ENCODE results near the gene CDC42BPB. TPM values are rescaled to one million over a fixed set of nuclear protein-coding genes. Genes with fewer than 3 reads are reported as not detected.
"Not testable (repeated sequence)": the region's sequence is repeated elsewhere in the genome, so short reads cannot be mapped to it uniquely, and the experiment has no call there.

The CDC42BPB gene
- total RNA-seq, 6 donors from 2014 or later = 108 to 268 (median 124) TPM

DNA sequence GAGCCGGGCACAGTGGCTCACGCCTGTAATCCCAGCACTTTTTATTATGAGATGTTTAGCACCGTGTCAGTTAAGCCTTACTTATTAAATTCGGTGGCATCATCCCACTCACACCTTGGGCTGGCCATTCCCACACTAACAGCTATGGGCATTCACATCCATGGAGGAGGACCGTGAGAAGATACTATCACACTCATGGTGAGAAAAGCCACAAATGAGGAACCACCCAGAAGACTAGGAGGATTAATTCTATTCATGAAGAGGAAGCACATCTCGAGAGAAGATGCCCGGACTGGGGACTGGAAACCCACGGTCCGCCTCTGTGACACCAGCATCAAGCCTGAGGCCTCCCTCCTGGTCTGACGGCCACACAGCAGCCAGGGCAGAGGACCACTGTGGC, 4.9 kb downstream of the CDC42BPB start:
- H3K27ac ChIP-seq = no peak overlapping the region
- H3K27me3 ChIP-seq = peaks cover 0 to 7% (median 0%) of the 10 kb centered on the region in 4 donors
- H3K9me3 ChIP-seq = no peaks in the 10 kb centered on the region
- peaks cover 11 to 54% (median 16%) of the 10 kb centered on the region in 4 donors for H3K4me1 ChIP-seq
- H3K36me3 ChIP-seq = no peaks in the 10 kb centered on the region
- 71 to 75% methylated on average over 10 of the region's 10 CpGs for WGBS, 2 donors
- DNase-seq (no peak), ATAC-seq (ENCODE audit: low FRiP score in 2 of 2) (no peak)
- no peak overlapping the region for H3K4me3 ChIP-seq
- no peak for TF ChIP-seq EP300 (IDR thresholded peaks at IDR 0.05)
- no peak for TF ChIP-seq POLR2A (IDR thresholded peaks at IDR 0.05)
- no peak for TF ChIP-seq POLR2AphosphoS5 (IDR thresholded peaks at IDR 0.05)
- TF ChIP-seq, protein P1, sequence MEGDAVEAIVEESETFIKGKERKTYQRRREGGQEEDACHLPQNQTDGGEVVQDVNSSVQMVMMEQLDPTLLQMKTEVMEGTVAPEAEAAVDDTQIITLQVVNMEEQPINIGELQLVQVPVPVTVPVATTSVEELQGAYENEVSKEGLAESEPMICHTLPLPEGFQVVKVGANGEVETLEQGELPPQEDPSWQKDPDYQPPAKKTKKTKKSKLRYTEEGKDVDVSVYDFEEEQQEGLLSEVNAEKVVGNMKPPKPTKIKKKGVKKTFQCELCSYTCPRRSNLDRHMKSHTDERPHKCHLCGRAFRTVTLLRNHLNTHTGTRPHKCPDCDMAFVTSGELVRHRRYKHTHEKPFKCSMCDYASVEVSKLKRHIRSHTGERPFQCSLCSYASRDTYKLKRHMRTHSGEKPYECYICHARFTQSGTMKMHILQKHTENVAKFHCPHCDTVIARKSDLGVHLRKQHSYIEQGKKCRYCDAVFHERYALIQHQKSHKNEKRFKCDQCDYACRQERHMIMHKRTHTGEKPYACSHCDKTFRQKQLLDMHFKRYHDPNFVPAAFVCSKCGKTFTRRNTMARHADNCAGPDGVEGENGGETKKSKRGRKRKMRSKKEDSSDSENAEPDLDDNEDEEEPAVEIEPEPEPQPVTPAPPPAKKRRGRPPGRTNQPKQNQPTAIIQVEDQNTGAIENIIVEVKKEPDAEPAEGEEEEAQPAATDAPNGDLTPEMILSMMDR (IDR thresholded peaks at IDR 0.05) = no peak

DNA sequence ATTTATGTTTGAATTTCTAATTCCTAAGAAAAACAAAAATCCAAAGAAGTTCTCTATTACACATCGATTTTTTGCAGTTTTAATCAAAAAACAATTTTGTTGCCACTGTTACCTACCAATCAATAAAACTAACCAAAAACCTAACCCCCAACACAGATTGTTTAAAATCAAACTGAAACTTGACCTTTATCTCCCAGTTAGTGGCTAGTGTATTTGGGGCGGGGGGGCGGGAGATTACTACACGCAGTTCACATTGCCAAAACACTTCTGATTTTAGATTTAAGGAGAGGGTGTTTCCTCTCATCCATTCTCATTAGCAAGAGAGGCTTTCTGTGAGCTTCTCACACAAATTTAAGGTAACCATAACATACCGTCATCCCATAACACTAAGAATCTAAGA, 6.4 kb downstream of the CDC42BPB start:
- Histone ChIP-seq H3K27me3 (no peaks in the 10 kb centered on the region), H3K4me3 (no peak overlapping the region), H3K4me1 (peaks cover 21 to 59% (median 24%) of the 10 kb centered on the region in 4 donors), H3K36me3 (no peaks in the 10 kb centered on the region), H3K27ac (no peak overlapping the region), H3K9me3 (no peaks in the 10 kb centered on the region)
- no peak for ATAC-seq (ENCODE audit: low FRiP score in 2 of 2)
- WGBS, 2 donors = 76 to 81% methylated on average over 5 of the region's 5 CpGs
- TF ChIP-seq EP300 (IDR thresholded peaks at IDR 0.05) (no peak), POLR2A (IDR thresholded peaks at IDR 0.05) (no peak), POLR2AphosphoS5 (IDR thresholded peaks at IDR 0.05) (no peak)
- TF ChIP-seq, protein P1 (IDR thresholded peaks at IDR 0.05) = no peak
- no peak for DNase-seq

GRCh38 chr14:103047453-103047852, 9.9 kb downstream of the CDC42BPB start:
- not testable (repeated sequence) for H3K27ac ChIP-seq; H3K36me3 ChIP-seq; DNase-seq; H3K9me3 ChIP-seq; H3K4me3 ChIP-seq; ATAC-seq (ENCODE audit: low FRiP score in 2 of 2); H3K27me3 ChIP-seq
- 91 to 93% methylated on average over 8 of the region's 8 CpGs for WGBS, 2 donors
- H3K4me1 ChIP-seq = peaks cover 21 to 56% (median 21%) of the 10 kb centered on the region in 4 donors

- H3K36me3 ChIP-seq = peaks cover 0 to 15% (median 2%) of the 10 kb centered on the region in 4 donors
- no peaks in the 10 kb centered on the region for H3K27me3 ChIP-seq
- H3K4me1 ChIP-seq = peaks cover 21 to 45% (median 21%) of the 10 kb centered on the region in 4 donors
- 24 to 27% methylated on average over 15 of the region's 15 CpGs for WGBS, 2 donors
- H3K27ac ChIP-seq = peak overlapping the region in 1 of 4 donors; percentile 34
- no peak overlapping the region for H3K4me3 ChIP-seq
- no peak for DNase-seq
- TF ChIP-seq POLR2A (IDR thresholded peaks at IDR 0.05) = no peak
- TF ChIP-seq POLR2AphosphoS5 (IDR thresholded peaks at IDR 0.05) = no peak
- TF ChIP-seq, protein P1 (IDR thresholded peaks at IDR 0.05) = no peak
- TF ChIP-seq EP300 (IDR thresholded peaks at IDR 0.05) = no peak
- no peaks in the 10 kb centered on the region for H3K9me3 ChIP-seq
- peak in 1 of 2 donors; percentile 52 for ATAC-seq (ENCODE audit: low FRiP score in 2 of 2)
Measured at GRCh38 chr14:103045371-103045869, 11.9 kb downstream of the CDC42BPB start.

DNA sequence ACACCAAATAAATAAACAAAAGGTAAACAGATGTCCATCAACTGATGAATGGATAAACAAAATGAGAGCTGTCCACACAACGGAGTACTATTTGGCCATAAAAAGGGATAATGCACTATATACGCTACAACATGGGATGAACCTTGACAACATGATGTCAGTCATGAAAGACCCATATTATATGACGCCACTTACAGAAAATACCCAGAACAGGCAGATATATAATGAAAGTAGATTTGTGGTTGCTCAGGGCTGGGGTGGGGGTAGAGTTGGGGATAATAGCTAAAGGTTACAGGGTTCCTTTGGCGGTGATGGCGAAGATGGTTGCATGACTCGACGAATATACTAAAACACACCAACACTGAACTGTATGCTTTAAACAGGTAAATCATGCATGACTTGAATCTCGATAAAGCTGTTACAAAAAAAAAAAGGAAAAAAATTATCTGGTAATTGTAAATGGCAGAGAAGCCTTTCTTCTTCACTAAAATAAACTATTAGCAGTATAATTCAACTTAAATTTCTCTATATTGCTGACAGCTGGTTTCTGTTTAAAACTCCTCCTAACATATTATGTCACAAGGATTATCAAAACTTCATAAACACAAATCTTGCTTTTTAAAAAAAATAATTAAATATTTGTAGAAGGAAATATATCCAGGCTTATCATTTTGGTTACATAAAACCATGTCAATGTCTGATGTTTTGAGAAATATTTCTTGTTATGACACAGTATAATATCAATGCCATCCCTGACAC, 13.9 kb downstream of the CDC42BPB start:
- no peak overlapping the region for H3K27ac ChIP-seq

More for the DNA sequence above, 13.9 kb downstream of the CDC42BPB start:
- DNase-seq = no peak
- Histone ChIP-seq H3K9me3 (no peaks in the 10 kb centered on the region), H3K36me3 (peaks cover 0 to 15% (median 2%) of the 10 kb centered on the region in 4 donors), H3K4me3 (no peak overlapping the region), H3K4me1 (peaks cover 21 to 34% (median 21%) of the 10 kb centered on the region in 4 donors), H3K27me3 (no peaks in the 10 kb centered on the region)
- TF ChIP-seq POLR2AphosphoS5 (IDR thresholded peaks at IDR 0.05) (no peak), POLR2A (IDR thresholded peaks at IDR 0.05) (no peak), EP300 (IDR thresholded peaks at IDR 0.05) (no peak)
- TF ChIP-seq, protein P1 (IDR thresholded peaks at IDR 0.05) = no peak
- ATAC-seq (ENCODE audit: low FRiP score in 2 of 2) = no peak
- 85 to 92% methylated on average over 8 of the region's 8 CpGs for WGBS, 2 donors

Measured in upper lobe of left lung (tissue), 6 donors.